Measurements from ENCODE around the gene CHRM1.

DNA sequence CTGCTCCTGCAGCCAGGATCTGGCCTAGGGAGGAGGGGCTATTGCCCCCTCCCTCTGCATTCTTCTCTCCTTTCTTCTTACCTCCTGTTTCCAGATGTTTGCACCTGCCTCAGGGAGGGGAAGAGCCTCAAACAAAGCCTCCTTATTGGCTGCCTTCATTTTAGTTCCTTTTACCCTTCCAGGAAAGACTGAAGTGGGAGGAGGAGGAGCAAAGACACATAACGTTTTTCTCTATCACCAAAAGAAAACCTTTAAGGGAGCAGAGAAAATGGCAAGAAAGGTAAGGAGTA, 13.3 kb upstream of the CHRM1 start:
- TF ChIP-seq, protein P1, sequence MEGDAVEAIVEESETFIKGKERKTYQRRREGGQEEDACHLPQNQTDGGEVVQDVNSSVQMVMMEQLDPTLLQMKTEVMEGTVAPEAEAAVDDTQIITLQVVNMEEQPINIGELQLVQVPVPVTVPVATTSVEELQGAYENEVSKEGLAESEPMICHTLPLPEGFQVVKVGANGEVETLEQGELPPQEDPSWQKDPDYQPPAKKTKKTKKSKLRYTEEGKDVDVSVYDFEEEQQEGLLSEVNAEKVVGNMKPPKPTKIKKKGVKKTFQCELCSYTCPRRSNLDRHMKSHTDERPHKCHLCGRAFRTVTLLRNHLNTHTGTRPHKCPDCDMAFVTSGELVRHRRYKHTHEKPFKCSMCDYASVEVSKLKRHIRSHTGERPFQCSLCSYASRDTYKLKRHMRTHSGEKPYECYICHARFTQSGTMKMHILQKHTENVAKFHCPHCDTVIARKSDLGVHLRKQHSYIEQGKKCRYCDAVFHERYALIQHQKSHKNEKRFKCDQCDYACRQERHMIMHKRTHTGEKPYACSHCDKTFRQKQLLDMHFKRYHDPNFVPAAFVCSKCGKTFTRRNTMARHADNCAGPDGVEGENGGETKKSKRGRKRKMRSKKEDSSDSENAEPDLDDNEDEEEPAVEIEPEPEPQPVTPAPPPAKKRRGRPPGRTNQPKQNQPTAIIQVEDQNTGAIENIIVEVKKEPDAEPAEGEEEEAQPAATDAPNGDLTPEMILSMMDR (IDR thresholded peaks at IDR 0.05) = no peak
- TF ChIP-seq EP300 (IDR thresholded peaks at IDR 0.05; ENCODE audit: low read depth) = no peak
